Measurements from ENCODE around the gene MAP3K10. TPM values are rescaled to one million over a fixed set of nuclear protein-coding genes. Genes with fewer than 3 reads are reported as not detected.
"Not testable (repeated sequence)": the region's sequence is repeated elsewhere in the genome, so short reads cannot be mapped to it uniquely, and the experiment has no call there.

MAP3K10 gene
- total RNA-seq: 10 to 100 TPM; 13.9 to 15.4 TPM
- polyA plus RNA-seq: 1.3 TPM

- Histone ChIP-seq H3K27ac (ENCODE audit: low read depth, low read length) (peak within 1 kb of the TSS; percentile 90), H3K27me3 (ENCODE audit: insufficient read depth, low read length, poor library complexity, severe bottlenecking) (no peaks in the 10 kb centered on the region), H3K4me3 (ENCODE audit: low read length) (peak within 1 kb of the TSS; percentile 92), H3K9me3 (ENCODE audit: low read length) (no peaks in the 10 kb centered on the region), H3K4me1 (ENCODE audit: insufficient read depth, low read length) (peaks cover 17% of the 10 kb centered on the region), H3K36me3 (ENCODE audit: insufficient read depth, low read length) (no peaks in the 10 kb centered on the region)
- peaks cover 0 to 9% (median 0%) of the 10 kb centered on the region in 3 donors for H3K36me3 Mint-ChIP-seq
- ChIA-PET CTCF (interaction anchor here (1.1 to 1.4 kb wide), 2 partner anchors 52 to 444 kb away, joined by 3 read pairs; no protein-coding TSS in a partner anchor), POLR2A (interaction anchor here (0.7 to 1.0 kb wide), 3 partner anchors 50 to 1172 kb away, joined by 3 to 5 read pairs (median 3); partner anchors contain the start of gene PLD3)
- peaks cover 37 to 49% (median 45%) of the 10 kb centered on the region in 3 donors for H3K4me1 Mint-ChIP-seq
- H3K4me3 Mint-ChIP-seq: peak within 1 kb of the TSS; percentile 91 to 98 (median 94)
- peak within 1 kb of the TSS; percentile 91 to 99 (median 95) for H3K27ac Mint-ChIP-seq
- DNase-seq: peak; percentile 69 to 85 (median 74)
- no peaks in the 10 kb centered on the region for H3K9me3 Mint-ChIP-seq
- peaks cover 0 to 3% of the 10 kb centered on the region in 2 donors for H3K27me3 Mint-ChIP-seq
These were observed at the start of gene MAP3K10 for GRCh38 chr19:40190891-40191835. TSS of gene MAP3K10 (plus strand) at chr19:40191426. CDS start at chr19:40192032, 606 bp downstream.

- no peak overlapping the region for H3K27ac ChIP-seq (ENCODE audit: low read depth, low read length)
- Mint-ChIP-seq H3K36me3 (no peaks in the 10 kb centered on the region), H3K4me3 (no peak overlapping the region), H3K9me3 (no peaks in the 10 kb centered on the region), H3K4me1 (peaks cover 34 to 53% (median 52%) of the 10 kb centered on the region in 3 donors), H3K27ac (no peak overlapping the region), H3K27me3 (peaks cover 2 to 5% of the 10 kb centered on the region in 2 donors)
- DNase-seq: no peak
- H3K27me3 ChIP-seq (ENCODE audit: insufficient read depth, low read length, poor library complexity, severe bottlenecking): no peaks in the 10 kb centered on the region
- POLR2A ChIA-PET: interaction anchor here (0.6 kb wide), 1 partner anchor 49 kb away, joined by 3 read pairs; no protein-coding TSS in a partner anchor
- H3K9me3 ChIP-seq (ENCODE audit: low read length): no peaks in the 10 kb centered on the region
- peaks cover 46% of the 10 kb centered on the region for H3K4me1 ChIP-seq (ENCODE audit: insufficient read depth, low read length)
- H3K36me3 ChIP-seq (ENCODE audit: insufficient read depth, low read length): no peaks in the 10 kb centered on the region
- CTCF ChIA-PET: interaction anchor here (1.0 to 3.5 kb wide), 4 partner anchors 55 to 491 kb away, joined by 3 to 14 read pairs (median 4); partner anchors contain the start of gene TTC9B
- no peak overlapping the region for H3K4me3 ChIP-seq (ENCODE audit: low read length)
These were observed 49.7 kb upstream of the MAP3K10 start for GRCh38 chr19:40141551-40141950.

GRCh38 chr19:40143612-40144011 is 47.6 kb upstream of the MAP3K10 start:
- H3K4me3 Mint-ChIP-seq: peak overlapping the region; percentile 48 to 90 (median 79)
- H3K9me3 ChIP-seq (ENCODE audit: low read length): no peaks in the 10 kb centered on the region
- POLR2A ChIA-PET: interaction anchor here (0.7 to 1.2 kb wide), 2 partner anchors 82 to 297 kb away, joined by 3 to 4 read pairs; partner anchors contain the start of gene FBL
- H3K4me1 ChIP-seq (ENCODE audit: insufficient read depth, low read length): peaks cover 59% of the 10 kb centered on the region
- no peak overlapping the region for H3K27ac ChIP-seq (ENCODE audit: low read depth, low read length)
- no peaks in the 10 kb centered on the region for H3K9me3 Mint-ChIP-seq
- H3K4me3 ChIP-seq (ENCODE audit: low read length): no peak overlapping the region
- no peaks in the 10 kb centered on the region for H3K27me3 Mint-ChIP-seq
- no peaks in the 10 kb centered on the region for H3K36me3 ChIP-seq (ENCODE audit: insufficient read depth, low read length)
- no peaks in the 10 kb centered on the region for H3K27me3 ChIP-seq (ENCODE audit: insufficient read depth, low read length, poor library complexity, severe bottlenecking)
- no peaks in the 10 kb centered on the region for H3K36me3 Mint-ChIP-seq
- H3K27ac Mint-ChIP-seq: peak overlapping the region in 7 of 8 donors; percentile 66 to 94 (median 76)
- CTCF ChIA-PET: interaction anchor here (0.6 to 3.3 kb wide), 5 partner anchors 14 to 1148 kb away, joined by 3 to 9 read pairs (median 3); partner anchors contain the start of gene PSMC4
- DNase-seq: peak in 3 of 5 donors; percentile 41 to 58 (median 41)
- peaks cover 45 to 68% (median 64%) of the 10 kb centered on the region in 3 donors for H3K4me1 Mint-ChIP-seq

GRCh38 chr19:40144151-40144550 is 47.1 kb upstream of the MAP3K10 start:
- CTCF ChIA-PET: interaction anchor here (0.7 to 3.3 kb wide), 4 partner anchors 13 to 1147 kb away, joined by 3 to 9 read pairs (median 4); partner anchors contain the start of gene PSMC4
- Mint-ChIP-seq H3K4me3 (peak overlapping the region; percentile 78 to 90 (median 82)), H3K36me3 (no peaks in the 10 kb centered on the region), H3K27ac (peak overlapping the region; percentile 73 to 94 (median 89)), H3K4me1 (peaks cover 45 to 68% (median 64%) of the 10 kb centered on the region in 3 donors), H3K27me3 (no peaks in the 10 kb centered on the region), H3K9me3 (no peaks in the 10 kb centered on the region)
- POLR2A ChIA-PET: interaction anchor here (0.7 to 1.2 kb wide), 2 partner anchors 81 to 298 kb away, joined by 3 to 4 read pairs; partner anchors contain the start of gene FBL
- peaks cover 59% of the 10 kb centered on the region for H3K4me1 ChIP-seq (ENCODE audit: insufficient read depth, low read length)
- no peaks in the 10 kb centered on the region for H3K9me3 ChIP-seq (ENCODE audit: low read length)
- no peaks in the 10 kb centered on the region for H3K36me3 ChIP-seq (ENCODE audit: insufficient read depth, low read length)
- DNase-seq: peak in 2 of 5 donors; percentile 75
- no peak overlapping the region for H3K4me3 ChIP-seq (ENCODE audit: low read length)
- no peaks in the 10 kb centered on the region for H3K27me3 ChIP-seq (ENCODE audit: insufficient read depth, low read length, poor library complexity, severe bottlenecking)
- no peak overlapping the region for H3K27ac ChIP-seq (ENCODE audit: low read depth, low read length)

- no peaks in the 10 kb centered on the region for H3K36me3 Mint-ChIP-seq
- POLR2A ChIA-PET: interaction anchor here (0.6 kb wide), 2 partner anchors 12 to 81 kb away, joined by 3 to 5 read pairs; no protein-coding TSS in a partner anchor
- H3K4me1 ChIP-seq (ENCODE audit: insufficient read depth, low read length): peaks cover 59% of the 10 kb centered on the region
- H3K27ac ChIP-seq (ENCODE audit: low read depth, low read length): no peak overlapping the region
- peaks cover 43 to 62% (median 57%) of the 10 kb centered on the region in 3 donors for H3K4me1 Mint-ChIP-seq
- CTCF ChIA-PET: interaction anchor here (2.2 to 3.3 kb wide), 2 partner anchors 20 to 175 kb away, joined by 7 to 9 read pairs; partner anchors contain the start of gene PSMC4
- H3K4me3 ChIP-seq (ENCODE audit: low read length): peak overlapping the region; percentile 41
- H3K4me3 Mint-ChIP-seq: peak overlapping the region; percentile 30 to 90 (median 57)
- no peaks in the 10 kb centered on the region for H3K27me3 Mint-ChIP-seq
- no peak for DNase-seq
- no peaks in the 10 kb centered on the region for H3K36me3 ChIP-seq (ENCODE audit: insufficient read depth, low read length)
- H3K9me3 ChIP-seq (ENCODE audit: low read length): no peaks in the 10 kb centered on the region
- no peaks in the 10 kb centered on the region for H3K9me3 Mint-ChIP-seq
- peak overlapping the region; percentile 78 to 97 (median 89) for H3K27ac Mint-ChIP-seq
- no peaks in the 10 kb centered on the region for H3K27me3 ChIP-seq (ENCODE audit: insufficient read depth, low read length, poor library complexity, severe bottlenecking)
These were observed 46.1 kb upstream of the MAP3K10 start for GRCh38 chr19:40144947-40145748.

- not testable (repeated sequence) for H3K36me3 Mint-ChIP-seq; H3K27me3 ChIP-seq (ENCODE audit: insufficient read depth, low read length, poor library complexity, severe bottlenecking); DNase-seq; H3K36me3 ChIP-seq (ENCODE audit: insufficient read depth, low read length); H3K9me3 Mint-ChIP-seq; H3K27ac ChIP-seq (ENCODE audit: low read depth, low read length); H3K9me3 ChIP-seq (ENCODE audit: low read length); H3K27me3 Mint-ChIP-seq; H3K4me3 ChIP-seq (ENCODE audit: low read length)
- H3K4me3 Mint-ChIP-seq: peak overlapping the region in 2 of 7 donors; percentile 21 to 59
- ChIA-PET POLR2A (interaction anchor here (0.6 kb wide), 2 partner anchors 12 to 81 kb away, joined by 3 to 5 read pairs; no protein-coding TSS in a partner anchor), CTCF (interaction anchor here (2.2 kb wide), 1 partner anchor 20 kb away, joined by 7 read pairs; no protein-coding TSS in a partner anchor)
- peaks cover 43 to 62% (median 57%) of the 10 kb centered on the region in 3 donors for H3K4me1 Mint-ChIP-seq
- H3K4me1 ChIP-seq (ENCODE audit: insufficient read depth, low read length): peaks cover 59% of the 10 kb centered on the region
- peak overlapping the region in 6 of 8 donors; percentile 32 to 97 (median 85) for H3K27ac Mint-ChIP-seq
These were observed 45.5 kb upstream of the MAP3K10 start for GRCh38 chr19:40145749-40146029.

GRCh38 chr19:40147338-40147692 is 43.9 kb upstream of the MAP3K10 start:
- no peaks in the 10 kb centered on the region for H3K9me3 ChIP-seq (ENCODE audit: low read length)
- no peak overlapping the region for H3K27ac ChIP-seq (ENCODE audit: low read depth, low read length)
- H3K27me3 ChIP-seq (ENCODE audit: insufficient read depth, low read length, poor library complexity, severe bottlenecking): no peaks in the 10 kb centered on the region
- no peak overlapping the region for H3K4me3 Mint-ChIP-seq
- CTCF ChIA-PET: interaction anchor here (1.5 kb wide), 1 partner anchor 317 kb away, joined by 3 read pairs; no protein-coding TSS in a partner anchor
- H3K4me3 ChIP-seq (ENCODE audit: low read length): no peak overlapping the region
- H3K4me1 Mint-ChIP-seq: peaks cover 37 to 54% (median 48%) of the 10 kb centered on the region in 3 donors
- DNase-seq: no peak
- no peaks in the 10 kb centered on the region for H3K36me3 ChIP-seq (ENCODE audit: insufficient read depth, low read length)
- POLR2A ChIA-PET: interaction anchor here (0.5 kb wide), 1 partner anchor 16 kb away, joined by 3 read pairs; no protein-coding TSS in a partner anchor
- H3K27ac Mint-ChIP-seq: peak overlapping the region in 5 of 8 donors; percentile 7 to 61 (median 26)
- H3K36me3 Mint-ChIP-seq: no peaks in the 10 kb centered on the region
- no peaks in the 10 kb centered on the region for H3K27me3 Mint-ChIP-seq
- H3K9me3 Mint-ChIP-seq: no peaks in the 10 kb centered on the region
- peaks cover 55% of the 10 kb centered on the region for H3K4me1 ChIP-seq (ENCODE audit: insufficient read depth, low read length)
